Cardiac muscle cell (in vitro differentiated cells and primary cell): ENCODE data around the gene PID1. TPM values are rescaled to one million over a fixed set of nuclear protein-coding genes. Genes with fewer than 3 reads are reported as not detected.

Experiments used
- DNase-seq, 2 donors: peaks; one replicate each; pipeline versions ENCODE4 v3.0.0 to v3.0.0-alpha.2; 2010 to 2017; ENCODE audit warnings: low read depth in 1 of 2, low spot score in 1 of 2
- H3K27ac ChIP-seq: fragments of 200-600 bp; sonication (generic); 2 replicates; pipeline ENCODE4 v1.5.1; 2016
- H3K27me3 ChIP-seq: fragments of 200-600 bp; sonication (generic); 2 replicates; pipeline ENCODE4 v1.6.0; 2016; ENCODE audit warnings: control low read depth
- H3K36me3 ChIP-seq: fragments of 200-600 bp; sonication (generic); 2 replicates; pipeline ENCODE4 v1.5.1; 2016; ENCODE audit warnings: control low read depth
- H3K4me1 ChIP-seq: fragments of 200-600 bp; sonication (generic); 2 replicates; pipeline ENCODE4 v1.8.1; 2017; ENCODE audit warnings: low read depth, mild to moderate bottlenecking, mixed run types
- H3K4me3 ChIP-seq: fragments of 200-600 bp; sonication (generic); 2 replicates; pipeline ENCODE4 v1.5.1; 2016; ENCODE audit warnings: mild to moderate bottlenecking
- H3K9me3 ChIP-seq: fragments of 200-600 bp; sonication (generic); 2 replicates; pipeline ENCODE4 v1.5.1; 2017; ENCODE audit warnings: low read depth, mild to moderate bottlenecking, control low read depth
- polyA plus RNA-seq: library from polyadenylated mRNA; unstranded; fragments of >200 nt; fragmentation: Nextera tagmentation; extraction: Ambion mirVana; gene quantifications from 2 replicates; pipeline ENCODE4 v1.2.1, GENCODE V29; 2016
- total RNA-seq: library from RNA; depleted of rRNA; stranded (reverse); fragments of >200 nt; gene quantifications from 2 replicates; pipeline ENCODE4 v1.2.3, GENCODE V29; 2016
- TF ChIP-seq, protein P1 (sequence below): IDR thresholded peaks from 2 replicates; pipeline ENCODE4 v1.5.1; 2012; ENCODE audit warnings: low read depth, mild to moderate bottlenecking, low read length

The PID1 gene
- total and polyA plus RNA-seq, 2 experiments from 2014 or later: 0.42 to 0.43 TPM

DNA sequence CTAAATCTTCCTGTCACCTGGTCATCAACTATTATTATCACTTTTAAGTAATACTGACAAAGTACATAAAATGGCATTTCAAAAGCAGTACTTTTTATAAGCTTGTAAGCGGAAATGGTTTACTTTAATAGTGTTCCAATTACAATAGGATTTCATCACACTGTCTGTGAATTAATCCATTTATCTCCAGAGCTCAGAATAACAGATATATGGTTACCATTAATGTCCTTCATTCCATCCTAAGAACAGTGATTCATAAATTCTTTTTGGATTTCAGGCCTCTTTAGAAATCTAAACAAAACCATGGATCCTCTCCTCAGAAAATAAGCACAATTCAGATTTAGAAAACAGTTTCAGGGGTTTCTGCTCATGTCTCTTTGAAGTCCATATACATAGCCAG lies 68.4 kb downstream of the PID1 start:
- Histone ChIP-seq H3K4me1 (no peaks in the 10 kb centered on the region), H3K36me3 (no peaks in the 10 kb centered on the region), H3K27ac (no peak overlapping the region), H3K9me3 (no peaks in the 10 kb centered on the region), H3K4me3 (no peak overlapping the region), H3K27me3 (no peaks in the 10 kb centered on the region)
- DNase-seq: no peak
- TF ChIP-seq, protein P1, sequence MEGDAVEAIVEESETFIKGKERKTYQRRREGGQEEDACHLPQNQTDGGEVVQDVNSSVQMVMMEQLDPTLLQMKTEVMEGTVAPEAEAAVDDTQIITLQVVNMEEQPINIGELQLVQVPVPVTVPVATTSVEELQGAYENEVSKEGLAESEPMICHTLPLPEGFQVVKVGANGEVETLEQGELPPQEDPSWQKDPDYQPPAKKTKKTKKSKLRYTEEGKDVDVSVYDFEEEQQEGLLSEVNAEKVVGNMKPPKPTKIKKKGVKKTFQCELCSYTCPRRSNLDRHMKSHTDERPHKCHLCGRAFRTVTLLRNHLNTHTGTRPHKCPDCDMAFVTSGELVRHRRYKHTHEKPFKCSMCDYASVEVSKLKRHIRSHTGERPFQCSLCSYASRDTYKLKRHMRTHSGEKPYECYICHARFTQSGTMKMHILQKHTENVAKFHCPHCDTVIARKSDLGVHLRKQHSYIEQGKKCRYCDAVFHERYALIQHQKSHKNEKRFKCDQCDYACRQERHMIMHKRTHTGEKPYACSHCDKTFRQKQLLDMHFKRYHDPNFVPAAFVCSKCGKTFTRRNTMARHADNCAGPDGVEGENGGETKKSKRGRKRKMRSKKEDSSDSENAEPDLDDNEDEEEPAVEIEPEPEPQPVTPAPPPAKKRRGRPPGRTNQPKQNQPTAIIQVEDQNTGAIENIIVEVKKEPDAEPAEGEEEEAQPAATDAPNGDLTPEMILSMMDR: no peak

DNA sequence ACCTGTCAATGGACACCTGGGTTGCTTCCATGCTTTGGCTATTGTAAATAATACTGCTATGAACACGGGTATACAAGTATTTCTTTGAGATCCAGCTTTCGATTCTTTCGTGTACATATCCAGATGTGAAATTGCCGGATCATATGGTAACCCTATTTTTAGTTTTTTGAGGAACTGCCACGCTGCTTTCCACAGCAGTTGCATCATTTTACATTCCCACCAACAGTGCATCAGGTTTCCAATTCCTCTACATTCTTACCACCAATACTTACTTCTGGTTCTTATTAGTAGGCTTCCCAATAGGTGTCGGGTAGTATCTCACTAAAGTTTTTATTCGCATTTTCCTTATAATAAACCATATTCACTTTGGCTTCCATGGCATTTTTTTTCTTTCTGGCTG lies 69.6 kb downstream of the PID1 start:
- Histone ChIP-seq H3K9me3 (no peaks in the 10 kb centered on the region), H3K4me1 (no peaks in the 10 kb centered on the region), H3K27me3 (no peaks in the 10 kb centered on the region), H3K4me3 (no peak overlapping the region), H3K27ac (no peak overlapping the region), H3K36me3 (no peaks in the 10 kb centered on the region)
- TF ChIP-seq, protein P1: no peak
- no peak for DNase-seq

DNA sequence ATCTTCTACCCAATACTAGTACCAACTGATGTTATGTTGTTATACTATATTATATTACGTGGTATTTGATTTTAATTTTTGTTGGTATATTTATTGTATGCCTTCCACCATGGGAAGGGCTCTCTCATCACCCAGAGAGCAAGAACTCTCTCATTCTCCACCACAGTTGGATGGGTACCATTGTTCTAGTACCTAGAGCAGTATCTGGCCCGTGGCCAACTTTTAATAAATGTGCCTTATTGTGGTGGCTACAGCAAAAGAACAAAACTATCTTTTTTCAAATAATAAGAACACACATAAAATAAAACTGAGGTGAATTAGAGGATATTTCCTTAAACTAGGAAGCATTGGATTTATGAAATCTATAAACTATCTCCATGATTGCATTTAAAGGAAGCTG lies 71.8 kb downstream of the PID1 start:
- no peaks in the 10 kb centered on the region for H3K9me3 ChIP-seq
- H3K4me1 ChIP-seq: no peaks in the 10 kb centered on the region
- no peak overlapping the region for H3K4me3 ChIP-seq
- TF ChIP-seq, protein P1: no peak
- no peak for DNase-seq
- H3K27me3 ChIP-seq: no peaks in the 10 kb centered on the region
- H3K36me3 ChIP-seq: no peaks in the 10 kb centered on the region
- no peak overlapping the region for H3K27ac ChIP-seq

DNA sequence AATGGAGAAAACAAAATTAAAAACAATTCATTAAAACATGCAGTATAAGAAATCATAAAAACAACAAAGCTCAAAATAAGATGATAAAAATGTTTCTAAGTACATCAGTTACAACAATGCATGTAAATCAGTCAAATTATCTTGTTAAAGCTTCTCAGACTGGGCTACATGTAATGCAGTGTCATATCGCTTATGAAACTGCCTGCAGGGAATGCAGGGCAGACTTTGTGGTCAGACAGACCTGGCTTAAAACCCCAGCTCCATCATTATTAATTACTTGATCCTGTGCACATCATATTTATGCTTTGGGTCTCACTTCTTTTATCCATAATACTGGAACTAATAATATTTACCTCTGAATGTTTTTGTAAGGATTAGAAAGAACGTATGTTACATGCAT lies 74.6 kb downstream of the PID1 start:
- H3K27ac ChIP-seq: no peak overlapping the region
- no peak overlapping the region for H3K4me3 ChIP-seq
- TF ChIP-seq, protein P1: no peak
- H3K27me3 ChIP-seq: no peaks in the 10 kb centered on the region
- no peaks in the 10 kb centered on the region for H3K36me3 ChIP-seq
- H3K4me1 ChIP-seq: no peaks in the 10 kb centered on the region
- no peak for DNase-seq
- H3K9me3 ChIP-seq: no peaks in the 10 kb centered on the region

DNA sequence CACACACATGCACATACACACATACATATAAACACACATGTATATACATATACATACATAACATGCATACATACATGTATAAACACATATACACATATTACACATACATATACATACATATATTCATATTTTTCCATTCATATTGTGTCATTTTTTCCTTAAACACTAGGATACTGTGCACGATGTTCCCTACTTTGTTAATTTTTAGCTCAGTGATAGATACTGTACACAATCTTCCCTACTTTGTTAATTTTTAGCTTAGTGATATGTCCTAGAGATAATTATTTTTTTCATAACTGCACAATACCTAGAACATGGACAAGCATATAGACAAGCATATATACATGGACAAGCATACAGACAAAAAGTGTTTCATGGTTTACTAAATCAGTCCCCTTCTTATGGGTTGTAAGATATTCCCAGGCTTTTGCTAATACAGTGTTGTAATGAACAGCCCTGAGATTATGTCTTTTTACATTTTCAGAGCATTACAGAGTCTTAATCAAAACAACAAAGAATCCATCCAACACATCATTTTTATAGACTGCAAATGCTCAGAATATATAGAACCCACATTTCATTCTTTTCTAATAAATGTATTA lies 75.6 kb downstream of the PID1 start:
- TF ChIP-seq, protein P1: no peak
- Histone ChIP-seq H3K9me3 (no peaks in the 10 kb centered on the region), H3K36me3 (no peaks in the 10 kb centered on the region), H3K27me3 (no peaks in the 10 kb centered on the region), H3K4me1 (no peaks in the 10 kb centered on the region), H3K27ac (no peak overlapping the region), H3K4me3 (no peak overlapping the region)
- DNase-seq: no peak
